Measurements from ENCODE around the gene ME1.

ME1 gene

DNA sequence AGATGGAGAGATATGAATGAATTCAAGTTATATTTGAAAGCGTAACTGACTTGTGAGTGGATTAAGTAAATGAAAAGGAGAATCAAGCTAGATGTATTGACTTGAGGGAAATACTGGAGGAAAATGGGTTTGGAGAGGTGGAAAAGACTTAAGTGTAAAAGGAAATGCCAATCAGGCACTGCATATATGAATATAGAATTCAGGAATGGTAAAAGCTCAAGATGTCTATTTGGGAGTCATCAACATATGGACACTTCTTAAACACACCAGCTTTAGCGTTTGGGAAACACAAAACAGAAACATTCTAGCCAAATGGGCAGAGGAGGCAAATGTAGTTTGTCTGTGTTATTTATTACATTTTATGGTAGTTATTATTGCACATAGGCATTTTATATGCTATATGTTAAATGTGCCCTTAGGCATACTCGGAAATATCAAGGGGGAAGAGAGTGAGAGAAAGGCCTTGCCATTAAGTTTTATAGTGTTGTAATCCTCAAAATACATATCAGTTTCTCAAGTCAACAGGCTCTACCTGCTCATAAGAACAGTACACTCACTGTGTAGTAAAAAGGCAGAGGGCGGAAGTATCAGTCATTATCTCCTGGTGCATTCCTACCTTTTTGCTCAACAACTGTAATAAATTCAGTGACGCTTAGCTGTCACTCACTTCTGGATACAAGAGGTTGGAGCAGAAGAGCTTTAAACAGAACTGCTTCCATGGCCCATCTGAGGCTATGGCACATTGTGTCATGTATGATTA lies 33.7 kb upstream of the ME1 start:
- H3K79me2 ChIP-seq (ENCODE audit: insufficient read depth, low read length) = no peaks in the 10 kb centered on the region
- no peak for DNase-seq
- no peak for TF ChIP-seq EZH2 (IDR thresholded peaks at IDR 0.05; ENCODE audit: borderline replicate concordance, low read depth, low read length, severe bottlenecking)
- TF ChIP-seq, protein P1, sequence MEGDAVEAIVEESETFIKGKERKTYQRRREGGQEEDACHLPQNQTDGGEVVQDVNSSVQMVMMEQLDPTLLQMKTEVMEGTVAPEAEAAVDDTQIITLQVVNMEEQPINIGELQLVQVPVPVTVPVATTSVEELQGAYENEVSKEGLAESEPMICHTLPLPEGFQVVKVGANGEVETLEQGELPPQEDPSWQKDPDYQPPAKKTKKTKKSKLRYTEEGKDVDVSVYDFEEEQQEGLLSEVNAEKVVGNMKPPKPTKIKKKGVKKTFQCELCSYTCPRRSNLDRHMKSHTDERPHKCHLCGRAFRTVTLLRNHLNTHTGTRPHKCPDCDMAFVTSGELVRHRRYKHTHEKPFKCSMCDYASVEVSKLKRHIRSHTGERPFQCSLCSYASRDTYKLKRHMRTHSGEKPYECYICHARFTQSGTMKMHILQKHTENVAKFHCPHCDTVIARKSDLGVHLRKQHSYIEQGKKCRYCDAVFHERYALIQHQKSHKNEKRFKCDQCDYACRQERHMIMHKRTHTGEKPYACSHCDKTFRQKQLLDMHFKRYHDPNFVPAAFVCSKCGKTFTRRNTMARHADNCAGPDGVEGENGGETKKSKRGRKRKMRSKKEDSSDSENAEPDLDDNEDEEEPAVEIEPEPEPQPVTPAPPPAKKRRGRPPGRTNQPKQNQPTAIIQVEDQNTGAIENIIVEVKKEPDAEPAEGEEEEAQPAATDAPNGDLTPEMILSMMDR (IDR thresholded peaks at IDR 0.05; ENCODE audit: borderline replicate concordance, extremely low read depth, low read length, poor library complexity, severe bottlenecking) = no peak
- no peak overlapping the region for H3K9ac ChIP-seq (ENCODE audit: low read depth, low read length)
- no peak overlapping the region for H3K27ac ChIP-seq (ENCODE audit: low read length)
- no peak for ATAC-seq (ENCODE audit: insufficient read depth, low read depth)
- peaks cover 3% of the 10 kb centered on the region for H3K27me3 ChIP-seq (ENCODE audit: insufficient read depth, low read length, poor library complexity)
- no peak overlapping the region; the same call in 1 of the 2 replicates for H2AFZ ChIP-seq (ENCODE audit: low read depth, low read length)
- no peaks in the 10 kb centered on the region for H3K36me3 ChIP-seq (ENCODE audit: insufficient read depth, low read length)
- no peaks in the 10 kb centered on the region for H3K9me3 ChIP-seq (ENCODE audit: insufficient read depth, low read length, severe bottlenecking)
- no peaks in the 10 kb centered on the region for H4K20me1 ChIP-seq (ENCODE audit: insufficient read depth, low read length)
- H3K4me1 ChIP-seq (ENCODE audit: insufficient read depth, low read length) = no peaks in the 10 kb centered on the region
- H3K4me2 ChIP-seq (ENCODE audit: insufficient read depth, low read length) = no peak overlapping the region
- H3K4me3 ChIP-seq (ENCODE audit: low read depth in 1 of 2, low read length in 2 of 2) = no peak overlapping the region

DNA sequence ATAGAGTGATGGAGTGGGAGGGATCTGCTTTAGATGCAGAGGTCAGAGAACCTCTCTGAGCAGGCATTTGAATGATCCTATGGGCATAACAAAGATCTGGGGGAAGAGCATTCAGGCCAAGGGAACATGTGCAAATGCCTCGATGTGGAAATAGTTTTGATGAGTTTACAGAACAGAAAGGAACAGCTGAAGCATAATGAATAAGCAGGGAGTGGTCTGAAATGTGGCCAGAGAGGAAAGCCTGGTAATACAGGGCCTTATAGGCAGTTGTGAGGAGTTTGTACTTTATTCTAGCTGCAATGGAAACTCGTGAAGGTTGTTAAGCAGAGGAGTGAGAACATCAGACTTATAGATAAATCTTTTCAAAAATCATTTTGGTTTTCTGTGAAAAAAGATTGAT lies 33.0 kb upstream of the ME1 start:
- TF ChIP-seq EZH2 (IDR thresholded peaks at IDR 0.05; ENCODE audit: borderline replicate concordance, low read depth, low read length, severe bottlenecking) = no peak
- TF ChIP-seq, protein P1 (IDR thresholded peaks at IDR 0.05; ENCODE audit: borderline replicate concordance, extremely low read depth, low read length, poor library complexity, severe bottlenecking) = no peak
- H3K4me1 ChIP-seq (ENCODE audit: insufficient read depth, low read length) = no peaks in the 10 kb centered on the region
- peaks cover 3% of the 10 kb centered on the region for H3K27me3 ChIP-seq (ENCODE audit: insufficient read depth, low read length, poor library complexity)
- no peak overlapping the region for H3K4me2 ChIP-seq (ENCODE audit: insufficient read depth, low read length)
- no peak overlapping the region for H3K4me3 ChIP-seq (ENCODE audit: low read depth in 1 of 2, low read length in 2 of 2)
- ATAC-seq (ENCODE audit: insufficient read depth, low read depth) (no peak), DNase-seq (no peak)
- H3K27ac ChIP-seq (ENCODE audit: low read length) = no peak overlapping the region
- H3K79me2 ChIP-seq (ENCODE audit: insufficient read depth, low read length) = no peaks in the 10 kb centered on the region
- H4K20me1 ChIP-seq (ENCODE audit: insufficient read depth, low read length) = no peaks in the 10 kb centered on the region
- no peaks in the 10 kb centered on the region for H3K36me3 ChIP-seq (ENCODE audit: insufficient read depth, low read length)
- no peak overlapping the region for H3K9ac ChIP-seq (ENCODE audit: low read depth, low read length)
- H2AFZ ChIP-seq (ENCODE audit: low read depth, low read length) = no peak overlapping the region
- H3K9me3 ChIP-seq (ENCODE audit: insufficient read depth, low read length, severe bottlenecking) = no peaks in the 10 kb centered on the region

DNA sequence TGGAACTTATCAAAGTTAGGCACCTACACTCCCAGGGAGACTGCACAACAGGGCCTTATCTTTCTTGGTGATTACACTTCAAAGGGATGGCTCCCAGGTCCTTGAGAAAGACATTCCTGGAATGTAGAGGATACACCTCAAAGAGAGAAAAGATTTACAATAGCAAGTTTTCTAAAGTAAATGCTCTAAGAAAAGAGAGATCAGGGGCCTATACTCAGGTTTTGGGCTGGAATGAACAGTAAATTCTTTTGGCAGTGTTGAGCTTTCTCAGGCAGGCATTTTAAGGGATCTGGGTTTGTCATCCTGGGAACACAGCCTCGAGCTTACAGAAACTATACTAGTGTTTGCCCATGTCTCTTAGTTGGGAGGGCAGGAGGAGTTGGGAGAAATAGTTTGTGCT lies 31.7 kb upstream of the ME1 start:
- ATAC-seq (ENCODE audit: insufficient read depth, low read depth) (no peak), DNase-seq (no peak)
- Histone ChIP-seq H3K79me2 (ENCODE audit: insufficient read depth, low read length) (no peaks in the 10 kb centered on the region), H3K4me3 (ENCODE audit: low read depth in 1 of 2, low read length in 2 of 2) (no peak overlapping the region), H3K27me3 (ENCODE audit: insufficient read depth, low read length, poor library complexity) (no peaks in the 10 kb centered on the region), H4K20me1 (ENCODE audit: insufficient read depth, low read length) (no peaks in the 10 kb centered on the region), H3K27ac (ENCODE audit: low read length) (no peak overlapping the region), H2AFZ (ENCODE audit: low read depth, low read length) (no peak overlapping the region), H3K9ac (ENCODE audit: low read depth, low read length) (no peak overlapping the region), H3K4me1 (ENCODE audit: insufficient read depth, low read length) (no peaks in the 10 kb centered on the region), H3K9me3 (ENCODE audit: insufficient read depth, low read length, severe bottlenecking) (no peaks in the 10 kb centered on the region), H3K4me2 (ENCODE audit: insufficient read depth, low read length) (no peak overlapping the region), H3K36me3 (ENCODE audit: insufficient read depth, low read length) (no peaks in the 10 kb centered on the region)
- TF ChIP-seq, protein P1 (IDR thresholded peaks at IDR 0.05; ENCODE audit: borderline replicate concordance, extremely low read depth, low read length, poor library complexity, severe bottlenecking) = no peak
- no peak for TF ChIP-seq EZH2 (IDR thresholded peaks at IDR 0.05; ENCODE audit: borderline replicate concordance, low read depth, low read length, severe bottlenecking)
